ENCODE results near the gene ZBED4.

Gene ZBED4

DNA sequence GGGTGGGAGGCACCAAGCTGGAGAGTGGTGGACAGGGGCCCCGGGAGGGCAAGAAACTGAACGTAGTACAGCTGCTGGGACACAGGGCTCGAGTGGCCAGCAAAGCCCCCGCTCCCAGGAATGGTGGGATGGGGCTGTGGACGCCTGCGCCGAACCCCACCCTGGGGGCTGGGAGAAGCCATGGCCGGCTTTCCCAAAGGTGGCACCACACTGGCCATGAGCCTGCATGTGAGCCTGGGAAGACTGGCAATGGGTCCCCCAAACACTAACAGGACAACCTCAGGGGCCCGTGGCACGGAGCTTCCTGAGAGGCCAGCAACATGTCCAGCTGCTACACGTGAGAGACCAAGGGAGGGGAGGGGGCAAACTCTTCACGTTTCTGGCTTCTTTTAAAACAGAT, 60.6 kb downstream of the ZBED4 start:
- TF ChIP-seq, protein P1, sequence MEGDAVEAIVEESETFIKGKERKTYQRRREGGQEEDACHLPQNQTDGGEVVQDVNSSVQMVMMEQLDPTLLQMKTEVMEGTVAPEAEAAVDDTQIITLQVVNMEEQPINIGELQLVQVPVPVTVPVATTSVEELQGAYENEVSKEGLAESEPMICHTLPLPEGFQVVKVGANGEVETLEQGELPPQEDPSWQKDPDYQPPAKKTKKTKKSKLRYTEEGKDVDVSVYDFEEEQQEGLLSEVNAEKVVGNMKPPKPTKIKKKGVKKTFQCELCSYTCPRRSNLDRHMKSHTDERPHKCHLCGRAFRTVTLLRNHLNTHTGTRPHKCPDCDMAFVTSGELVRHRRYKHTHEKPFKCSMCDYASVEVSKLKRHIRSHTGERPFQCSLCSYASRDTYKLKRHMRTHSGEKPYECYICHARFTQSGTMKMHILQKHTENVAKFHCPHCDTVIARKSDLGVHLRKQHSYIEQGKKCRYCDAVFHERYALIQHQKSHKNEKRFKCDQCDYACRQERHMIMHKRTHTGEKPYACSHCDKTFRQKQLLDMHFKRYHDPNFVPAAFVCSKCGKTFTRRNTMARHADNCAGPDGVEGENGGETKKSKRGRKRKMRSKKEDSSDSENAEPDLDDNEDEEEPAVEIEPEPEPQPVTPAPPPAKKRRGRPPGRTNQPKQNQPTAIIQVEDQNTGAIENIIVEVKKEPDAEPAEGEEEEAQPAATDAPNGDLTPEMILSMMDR (IDR thresholded peaks at IDR 0.05; ENCODE audit: extremely low read depth, missing control alignments): no peak
- DNase-seq (ENCODE audit: low spot score): no peak

DNA sequence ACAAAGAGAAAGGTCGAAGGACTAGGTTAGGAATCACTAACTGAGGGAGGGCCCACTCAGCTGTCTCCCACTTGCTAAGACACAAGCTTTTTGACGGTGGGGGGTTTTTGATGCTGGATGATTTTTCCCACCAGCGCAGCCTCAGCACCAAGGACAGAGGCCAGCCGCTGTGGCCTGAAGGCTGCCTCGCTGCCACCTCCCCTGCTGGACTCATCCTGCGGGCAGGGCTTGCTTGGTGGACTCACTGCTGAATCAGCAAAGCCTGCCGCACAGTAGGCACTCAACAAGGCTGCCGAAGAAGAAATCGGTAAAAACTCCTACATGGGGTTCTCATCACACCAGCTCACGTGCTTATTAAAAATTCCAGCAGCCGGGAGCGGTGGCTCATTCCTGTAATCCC, 62.0 kb downstream of the ZBED4 start:
- DNase-seq (ENCODE audit: low spot score): no peak
- TF ChIP-seq, protein P1 (IDR thresholded peaks at IDR 0.05; ENCODE audit: extremely low read depth, missing control alignments): no peak

DNA sequence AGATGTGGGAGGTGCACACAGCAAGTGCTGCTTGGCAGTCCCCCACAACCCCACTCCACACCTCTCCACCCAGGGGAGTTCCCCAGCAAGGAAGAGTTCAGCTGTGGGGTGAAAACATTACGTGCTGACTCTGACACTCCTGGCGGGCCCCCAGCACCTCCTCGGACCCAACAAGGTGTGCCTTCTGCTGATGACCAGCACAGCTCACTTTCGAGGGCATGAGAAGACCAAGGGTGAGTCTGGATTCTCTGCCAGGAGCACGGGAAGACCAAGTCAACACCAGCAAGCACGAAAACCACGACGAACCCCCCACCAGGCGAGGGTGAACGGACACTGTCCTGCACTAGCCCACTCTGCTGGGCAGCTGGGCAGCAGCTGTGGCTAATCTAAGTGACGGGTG, 63.2 kb downstream of the ZBED4 start:
- DNase-seq (ENCODE audit: low spot score): no peak
- TF ChIP-seq, protein P1 (IDR thresholded peaks at IDR 0.05; ENCODE audit: extremely low read depth, missing control alignments): no peak

DNA sequence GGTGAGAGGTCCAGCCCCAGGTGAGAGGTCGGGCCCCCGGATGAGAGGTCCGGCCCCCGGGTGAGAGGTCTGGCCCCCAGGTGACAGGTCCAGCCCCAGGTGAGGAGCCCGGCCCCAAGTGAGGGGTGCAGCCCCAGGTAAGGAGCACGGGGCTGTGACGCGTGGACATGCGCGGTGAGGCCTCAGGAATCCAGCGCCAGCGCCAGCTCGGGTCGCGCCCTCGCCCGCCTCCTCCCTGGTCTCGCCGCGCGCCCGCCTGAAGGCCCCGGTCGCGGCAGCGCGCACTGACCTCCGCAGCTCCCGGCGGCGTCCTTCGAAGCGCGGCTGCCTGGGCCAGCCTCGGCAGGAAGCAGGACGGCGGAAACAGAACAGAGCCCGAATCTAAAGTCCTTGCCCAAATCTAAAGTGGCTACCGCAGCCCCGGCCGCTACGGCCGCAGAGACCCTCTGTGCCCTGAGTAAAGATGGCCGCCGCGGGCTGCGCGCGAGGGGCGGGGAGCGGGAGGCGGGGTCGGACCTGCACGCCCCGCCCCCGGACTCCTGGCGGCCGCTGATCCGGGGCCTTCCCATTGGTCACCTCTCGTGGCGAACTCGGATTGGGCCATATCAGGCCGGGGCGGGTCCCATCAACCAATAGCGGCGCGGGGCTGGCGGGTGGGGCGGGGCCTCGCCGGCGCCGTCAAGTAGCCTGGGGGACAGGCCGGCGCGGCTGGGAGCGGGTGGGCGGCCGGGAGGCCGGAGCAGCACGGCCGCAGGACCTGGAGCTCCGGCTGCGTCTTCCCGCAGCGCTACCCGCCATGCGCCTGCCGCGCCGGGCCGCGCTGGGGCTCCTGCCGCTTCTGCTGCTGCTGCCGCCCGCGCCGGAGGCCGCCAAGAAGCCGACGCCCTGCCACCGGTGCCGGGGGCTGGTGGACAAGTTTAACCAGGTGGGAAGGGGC, 64.6 kb downstream of the ZBED4 start, which contains the start of the genes ALG12 and CRELD2:
Gene ALG12 (minus strand): TSS at position 465 of the 937 bp plus-strand sequence. CDS start 4,673 bp downstream, outside the sequence.
Gene CRELD2 (plus strand): TSS at position 661 of the 937 bp plus-strand sequence. CDS start 136 bp downstream, at position 797.
- DNase-seq (ENCODE audit: low spot score): peak; percentile 100

DNA sequence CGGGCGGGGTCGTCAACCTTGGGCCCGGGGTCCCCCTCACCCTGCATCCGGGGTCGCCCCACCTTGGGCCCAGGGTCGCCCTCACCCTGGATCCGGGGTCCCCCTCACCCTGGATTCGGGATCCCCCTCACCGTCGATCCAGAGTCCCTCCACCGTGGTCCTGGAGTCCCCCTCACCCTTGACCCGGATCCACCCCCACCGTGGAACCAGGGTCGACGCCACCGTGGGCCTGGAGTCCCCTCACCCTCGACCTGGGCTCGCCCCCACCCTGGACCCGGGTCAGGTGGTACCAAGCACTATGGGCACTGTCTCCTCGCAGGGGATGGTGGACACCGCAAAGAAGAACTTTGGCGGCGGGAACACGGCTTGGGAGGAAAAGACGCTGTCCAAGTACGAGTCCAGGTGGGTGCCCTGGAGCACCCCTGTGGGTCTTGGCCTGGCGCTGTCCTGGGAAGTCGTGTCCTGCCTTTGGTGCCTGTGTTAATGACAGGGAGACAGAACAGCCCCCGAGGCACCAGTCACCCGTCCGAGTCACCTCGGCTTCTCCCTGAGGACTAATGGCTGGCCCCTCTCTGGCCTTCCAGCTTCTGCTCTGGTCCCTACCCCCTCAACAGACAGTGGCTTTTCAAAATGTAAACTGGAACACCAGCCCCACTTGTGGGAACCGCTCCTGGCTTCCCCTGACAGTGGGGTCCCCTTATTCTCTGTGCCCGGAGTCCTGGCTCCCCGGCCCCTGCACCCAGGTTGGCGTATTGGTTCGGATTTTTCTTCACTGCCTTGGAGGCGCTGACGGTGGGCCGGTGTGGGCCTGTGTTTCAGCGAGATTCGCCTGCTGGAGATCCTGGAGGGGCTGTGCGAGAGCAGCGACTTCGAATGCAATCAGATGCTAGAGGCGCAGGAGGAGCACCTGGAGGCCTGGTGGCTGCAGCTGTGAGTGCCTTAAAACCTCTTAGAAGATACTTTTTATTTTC, 65.6 kb downstream of the ZBED4 start:
- TF ChIP-seq, protein P1 (IDR thresholded peaks at IDR 0.05; ENCODE audit: extremely low read depth, missing control alignments): no peak
- no peak for DNase-seq (ENCODE audit: low spot score)

More for the DNA sequence above, 64.6 kb downstream of the ZBED4 start, which contains the start of the genes ALG12 and CRELD2:
- TF ChIP-seq, protein P1 (IDR thresholded peaks at IDR 0.05; ENCODE audit: extremely low read depth, missing control alignments): no peak

DNA sequence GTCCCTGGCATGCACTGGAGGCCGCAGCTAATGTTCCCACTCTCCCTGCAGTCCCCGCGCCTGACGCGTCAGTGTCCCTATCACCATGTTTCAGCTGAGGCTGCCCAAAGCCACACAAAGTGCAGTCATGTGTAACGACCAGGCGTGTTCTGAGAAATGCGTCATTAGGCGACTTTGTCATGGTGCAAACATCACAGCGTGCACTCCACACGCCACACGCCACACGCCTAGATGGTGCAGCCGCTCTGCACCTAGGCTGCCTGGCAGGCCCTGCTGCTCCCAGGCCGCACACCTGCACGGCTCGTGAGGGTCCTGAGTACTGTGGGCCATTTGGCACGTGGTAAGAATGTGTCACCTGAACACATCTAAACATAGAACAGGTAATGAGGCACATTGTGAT, 67.2 kb downstream of the ZBED4 start:
- no peak for DNase-seq (ENCODE audit: low spot score)
- TF ChIP-seq, protein P1 (IDR thresholded peaks at IDR 0.05; ENCODE audit: extremely low read depth, missing control alignments): no peak
